Iris pigment epithelial cell (primary cell): ENCODE measurements around the gene PKHD1.

Source experiments
- DNase-seq: peaks from one replicate; pipeline ENCODE4 v3.0.0-alpha.2; 2011; ENCODE audit warnings: low read depth

PKHD1 gene

DNA sequence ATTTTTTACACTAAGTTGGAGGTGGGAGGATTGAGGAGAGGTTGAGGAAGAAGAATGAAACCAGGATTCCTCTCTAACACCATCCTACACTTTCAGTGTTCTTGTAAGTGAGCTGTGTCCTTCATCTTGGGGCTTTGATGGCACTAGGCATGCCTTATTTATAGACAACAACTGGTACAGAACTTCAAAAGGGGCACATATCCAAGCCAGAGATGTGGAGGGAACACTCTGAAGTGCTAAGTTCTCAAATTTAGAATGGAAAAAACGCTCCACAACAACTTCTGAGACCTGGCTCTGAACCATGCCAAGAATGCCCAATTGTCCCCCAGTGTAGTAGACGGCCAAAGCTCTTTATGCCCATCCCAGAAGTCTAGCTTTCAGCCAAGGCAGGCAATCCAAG is 16.2 kb upstream of the PKHD1 start:
- no peak for DNase-seq

DNA sequence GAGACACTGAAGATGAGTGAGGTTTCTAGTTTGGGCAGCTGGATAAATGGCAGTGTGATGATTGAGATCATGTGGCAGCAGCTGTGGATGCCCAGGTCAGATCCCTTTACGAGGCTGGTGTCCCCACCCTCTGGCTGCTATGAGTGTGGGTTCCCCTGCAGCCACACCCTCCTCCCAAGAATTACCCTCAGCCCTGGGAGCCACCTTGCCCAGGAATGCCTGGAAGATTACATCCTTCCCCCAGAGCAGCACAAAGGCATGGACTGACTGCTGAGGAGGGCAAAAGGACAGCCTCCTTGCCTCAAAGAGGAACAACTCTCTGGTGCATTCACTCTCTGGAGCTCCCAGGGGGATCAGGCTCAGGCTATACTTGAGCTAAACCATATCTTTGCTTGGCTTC is 15.0 kb upstream of the PKHD1 start:
- DNase-seq: no peak

DNA sequence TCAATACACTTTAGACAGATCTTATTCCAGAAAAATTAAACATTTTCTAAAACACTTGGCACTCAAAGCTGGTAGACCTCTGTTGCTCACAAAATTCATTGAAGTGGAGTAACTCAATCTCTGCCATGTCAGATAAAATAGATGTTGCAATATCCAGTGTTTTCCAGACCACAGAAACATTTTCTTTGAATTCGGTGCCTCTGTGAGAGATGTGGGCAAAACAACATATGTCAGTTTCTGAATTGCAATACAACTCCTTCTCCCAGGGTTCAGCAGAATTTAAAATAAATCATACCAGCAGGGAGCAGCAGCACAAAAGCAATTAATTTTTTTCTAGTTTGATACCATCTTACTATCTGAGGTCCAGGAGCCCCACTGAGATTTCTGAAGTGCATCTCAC is 11.3 kb upstream of the PKHD1 start:
- no peak for DNase-seq

DNA sequence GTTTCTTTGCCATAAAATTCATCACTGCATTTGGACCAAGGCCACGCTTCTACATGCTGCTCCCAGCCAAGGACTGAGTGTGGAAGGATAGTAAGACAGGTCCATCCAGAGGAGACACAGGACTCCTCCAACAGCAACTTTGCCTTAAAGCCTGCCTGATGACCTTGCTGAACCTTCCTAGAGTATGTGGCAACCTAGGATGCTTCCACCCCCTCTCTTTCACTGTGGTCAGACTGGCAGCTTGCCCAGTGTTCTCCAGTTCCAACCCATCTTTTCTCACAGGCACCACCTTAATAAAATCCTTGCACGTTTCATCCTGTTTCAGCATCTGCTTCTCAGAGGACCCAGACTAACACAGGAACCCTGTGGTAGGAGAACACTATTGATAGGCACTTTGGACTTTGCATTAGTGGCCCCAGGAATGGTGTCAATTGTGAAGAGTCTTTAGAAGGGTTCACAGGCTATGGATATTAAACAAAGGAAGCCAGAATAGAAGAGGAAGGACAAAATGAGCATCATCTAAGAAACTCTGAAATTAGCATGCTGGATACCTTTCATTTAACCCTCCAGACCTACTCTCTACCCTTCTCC is 2.4 kb upstream of the PKHD1 start:
- peak; percentile 16 for DNase-seq

DNA sequence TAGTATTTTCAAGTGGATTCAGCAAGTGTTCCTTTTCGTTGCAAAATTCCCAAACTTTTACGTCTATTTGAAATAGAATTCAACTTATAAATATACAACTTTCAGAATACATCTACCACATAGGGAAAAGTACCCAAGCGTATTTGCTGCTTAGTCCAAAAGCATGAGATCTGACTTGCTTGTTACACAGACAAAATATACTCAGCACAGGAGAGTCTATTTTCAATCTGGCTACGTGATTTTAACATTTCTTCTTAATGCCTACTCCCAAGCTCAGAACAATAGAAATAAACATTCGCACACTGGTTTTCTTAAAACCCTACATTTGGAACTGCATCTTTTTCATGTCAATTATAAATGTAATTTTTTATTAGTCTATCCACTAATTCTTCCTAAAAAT is 672 bp downstream of the PKHD1 start:
- no peak for DNase-seq

DNA sequence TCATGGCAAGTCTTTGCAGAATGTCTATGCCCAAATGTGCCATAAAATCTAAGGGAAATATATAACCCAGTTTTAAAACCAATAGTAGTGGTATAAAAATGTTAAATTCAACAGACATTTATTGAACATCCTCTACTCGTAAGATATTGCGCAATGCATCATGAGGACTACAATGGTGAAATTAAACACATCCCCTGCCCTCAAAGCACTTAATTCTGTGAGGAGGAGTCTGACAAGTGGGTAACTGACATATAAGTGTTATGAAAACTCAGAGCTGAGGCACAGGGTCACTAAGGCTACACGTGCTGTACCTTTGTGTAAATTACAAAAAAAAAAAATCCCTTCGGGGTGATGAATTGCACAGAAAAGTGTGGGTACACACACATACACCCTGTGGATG is 6.2 kb downstream of the PKHD1 start:
- no peak for DNase-seq

DNA sequence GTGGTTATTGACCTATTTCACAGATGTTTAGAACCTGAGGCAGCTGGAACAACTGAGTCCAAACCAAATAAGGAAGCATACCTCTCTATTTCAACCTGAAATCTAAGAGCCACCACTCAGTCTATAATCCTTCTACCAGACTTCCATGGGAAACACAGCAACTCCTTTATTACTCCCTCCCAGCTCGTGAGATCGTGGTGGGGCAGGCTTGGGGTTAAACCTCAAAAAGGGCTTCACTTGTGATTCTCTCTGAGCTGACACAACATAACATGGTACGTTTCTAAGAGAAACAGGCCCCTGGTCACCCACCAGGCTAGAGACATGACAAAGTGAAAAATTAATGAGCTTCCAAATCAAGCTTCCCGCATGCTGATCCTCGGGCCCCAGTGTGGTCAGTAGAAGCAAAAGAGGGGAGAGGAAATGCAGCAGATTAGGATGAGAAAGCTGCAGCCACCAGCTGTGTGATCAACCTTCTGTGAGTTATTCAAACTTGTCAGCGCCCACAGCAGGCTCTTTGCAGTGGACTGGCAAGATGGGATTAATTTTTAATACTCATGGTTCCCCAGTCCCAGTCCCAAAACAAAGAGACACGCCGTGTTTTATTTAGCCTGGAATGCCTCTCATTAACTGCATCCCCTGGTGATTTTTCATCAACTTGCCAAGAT is 9.3 kb downstream of the PKHD1 start:
- DNase-seq: no peak

DNA sequence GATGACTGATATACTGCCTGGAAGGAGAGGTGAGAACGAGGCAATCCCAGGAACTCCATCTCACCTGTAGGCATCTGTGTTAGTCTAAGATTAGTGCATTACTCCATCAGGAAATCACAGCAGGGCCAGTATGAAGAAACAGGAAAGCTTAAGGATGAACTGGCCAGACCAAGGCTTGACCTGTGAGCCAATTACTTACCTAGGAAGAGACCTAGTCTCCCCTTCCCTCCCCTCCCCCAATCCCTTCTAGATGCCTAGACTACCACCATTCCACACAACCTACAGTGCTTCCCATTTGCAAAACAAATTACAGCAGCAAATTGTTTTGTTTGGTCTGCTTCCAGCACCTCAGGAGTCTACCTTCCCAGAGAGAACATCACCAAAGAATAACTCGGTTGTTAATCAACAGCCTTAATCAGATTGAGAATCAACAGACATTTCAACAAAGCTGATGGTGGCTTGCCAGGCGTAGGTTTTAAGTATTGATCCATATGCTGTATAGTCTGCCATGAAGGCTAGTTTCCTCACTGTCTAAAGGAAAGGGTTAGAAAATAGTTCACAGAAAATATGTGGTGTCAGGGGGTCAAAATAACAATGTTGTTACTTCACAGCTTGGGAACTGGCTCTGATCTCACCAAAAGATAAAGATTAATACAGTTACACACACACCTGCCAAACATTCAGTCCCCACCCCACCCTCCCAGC is 10.1 kb downstream of the PKHD1 start:
- no peak for DNase-seq

DNA sequence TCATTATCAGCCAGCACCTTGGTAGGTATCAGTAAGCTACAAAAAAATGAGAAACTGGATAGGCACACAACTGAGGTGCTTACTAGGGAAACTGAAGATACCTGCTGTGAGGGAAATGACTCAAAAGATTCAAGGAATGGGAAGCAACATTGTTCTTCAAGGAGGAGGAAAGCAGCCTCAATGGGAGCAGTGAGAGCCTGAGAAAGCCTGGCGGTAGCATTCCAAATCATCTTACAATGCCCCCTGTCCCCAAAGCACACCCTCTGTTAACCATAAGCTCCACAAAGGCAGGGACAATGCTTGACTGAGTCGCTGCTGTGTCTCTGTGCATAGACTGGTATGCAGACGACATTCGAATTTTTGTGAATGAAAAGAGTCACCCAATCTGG is 10.6 kb downstream of the PKHD1 start:
- DNase-seq: no peak

DNA sequence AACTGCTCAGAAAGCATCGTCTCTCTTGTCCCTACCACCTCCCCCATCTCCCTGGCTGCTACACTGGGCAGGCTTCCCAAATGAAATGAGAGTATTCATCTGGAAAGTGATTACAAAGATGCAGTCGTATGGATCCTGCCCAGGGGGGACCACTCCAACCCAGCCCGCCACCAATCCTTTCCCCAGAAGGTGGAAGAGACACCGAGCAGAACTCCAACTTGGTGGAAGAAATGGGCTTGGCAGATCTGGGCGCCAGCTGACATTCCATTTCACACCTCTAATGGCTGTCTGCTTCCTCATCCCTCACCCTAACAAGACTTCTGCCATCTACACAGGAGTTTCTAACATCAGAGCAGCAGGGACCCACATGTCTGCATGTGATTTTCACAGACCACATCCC is 12.7 kb downstream of the PKHD1 start:
- DNase-seq: no peak

DNA sequence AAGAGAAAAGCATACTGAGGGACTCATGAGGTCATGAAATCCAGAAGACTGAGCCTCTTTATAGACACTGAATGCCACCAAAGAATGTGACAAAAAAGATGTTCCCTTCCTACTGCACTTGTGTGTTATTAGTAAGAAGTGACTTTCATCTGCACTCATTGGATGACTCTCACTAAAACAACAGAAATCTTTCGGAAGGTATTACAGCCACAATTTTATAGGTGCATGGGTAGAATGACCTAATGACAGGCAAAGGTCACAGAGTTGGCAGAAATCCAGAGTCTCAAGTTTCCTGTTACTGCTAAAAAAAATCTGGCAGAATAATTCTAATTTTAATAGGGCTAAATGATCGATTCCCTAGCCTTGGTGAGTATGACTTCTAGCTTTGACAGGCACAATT is 13.3 kb downstream of the PKHD1 start:
- no peak for DNase-seq

DNA sequence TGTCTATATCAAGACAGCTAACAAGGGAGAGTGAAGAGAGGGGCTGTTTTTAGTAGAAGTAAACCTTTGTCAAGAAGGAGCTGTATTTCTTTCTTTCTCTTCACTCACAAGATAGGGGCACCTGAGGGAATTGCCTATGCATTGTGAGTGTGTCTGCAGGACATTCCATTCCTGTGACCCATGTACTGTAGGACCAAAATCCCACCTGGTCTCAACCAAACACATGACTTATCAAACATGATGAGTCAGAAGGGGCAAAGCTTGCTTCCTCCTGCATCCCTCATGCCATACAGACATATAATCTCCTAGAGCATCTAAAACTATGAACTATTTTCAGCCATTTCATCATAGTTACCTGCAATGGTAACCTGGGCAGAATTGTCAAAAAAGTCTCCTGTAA is 21.8 kb downstream of the PKHD1 start:
- no peak for DNase-seq

DNA sequence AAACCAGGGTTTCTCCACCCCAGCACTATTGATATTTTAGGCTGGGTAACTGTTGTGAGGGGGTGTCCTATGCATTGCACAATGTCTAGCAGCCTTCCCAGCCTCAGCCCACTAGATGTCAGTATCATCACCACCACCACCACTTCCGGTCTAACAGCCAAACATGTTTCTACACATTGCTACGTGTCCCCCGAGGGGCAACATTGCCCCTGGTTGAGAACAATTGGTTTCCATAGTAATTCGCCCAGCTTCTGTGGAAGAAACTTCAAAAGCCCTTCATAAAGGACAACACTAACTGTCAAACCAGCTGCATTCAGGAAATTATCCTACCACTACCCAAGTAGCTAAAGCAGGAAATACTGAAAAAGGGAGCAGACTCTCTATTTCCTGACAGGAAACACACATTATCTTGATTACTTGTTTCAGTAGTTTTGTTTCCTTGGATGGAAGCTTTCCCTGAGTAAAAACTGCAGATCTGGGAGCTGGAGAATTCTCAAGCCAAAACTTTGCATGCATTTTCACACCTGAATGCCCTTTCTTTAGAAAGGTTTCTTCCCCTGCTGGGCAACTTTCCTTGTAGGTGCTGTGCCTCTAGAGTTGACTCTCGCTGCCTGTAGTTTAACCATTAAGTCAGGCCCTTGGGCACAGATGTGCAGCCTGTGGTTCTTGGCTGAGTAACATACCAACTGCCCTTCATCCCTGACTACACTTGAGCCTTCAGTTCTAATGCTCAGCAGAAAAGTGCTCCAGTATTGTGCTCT is 23.6 kb downstream of the PKHD1 start:
- DNase-seq: peak; percentile 37

DNA sequence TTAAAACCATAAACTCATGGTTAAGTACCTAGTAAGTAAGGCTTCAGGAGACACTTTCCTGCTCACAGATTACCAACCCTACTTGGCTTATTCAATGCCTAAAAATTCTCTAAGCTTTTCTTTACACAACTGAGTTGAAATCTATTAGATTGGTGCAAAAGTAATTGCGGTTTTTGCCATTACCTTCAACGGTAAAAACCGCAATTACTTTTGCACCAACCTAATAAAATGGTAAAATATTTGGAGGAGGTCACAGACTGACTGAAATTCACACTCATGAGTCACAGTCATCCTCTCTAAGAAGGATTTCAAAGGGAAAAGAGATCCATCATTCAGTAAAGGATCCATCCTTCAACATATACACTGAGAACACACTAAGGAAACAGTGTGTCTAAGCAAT is 25.9 kb downstream of the PKHD1 start:
- no peak for DNase-seq

DNA sequence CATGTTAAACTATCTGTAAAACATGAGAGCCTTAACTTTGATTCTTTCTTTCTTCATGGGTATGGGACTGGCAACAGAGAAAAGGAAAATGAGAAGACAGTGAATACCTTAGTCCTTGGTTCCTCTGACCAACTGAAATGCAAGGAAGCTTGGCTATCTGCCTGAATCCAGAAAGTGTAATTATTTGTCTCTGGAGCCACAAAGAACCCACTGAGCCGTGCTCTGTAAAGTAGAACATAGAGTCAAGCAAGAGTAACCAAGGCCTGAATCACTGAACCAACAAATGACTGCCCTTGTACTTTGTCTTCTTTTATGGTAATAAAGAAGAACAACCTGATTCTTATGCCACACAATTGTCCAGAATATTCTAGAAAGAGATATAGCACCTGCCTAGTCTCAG is 27.6 kb downstream of the PKHD1 start:
- DNase-seq: no peak

DNA sequence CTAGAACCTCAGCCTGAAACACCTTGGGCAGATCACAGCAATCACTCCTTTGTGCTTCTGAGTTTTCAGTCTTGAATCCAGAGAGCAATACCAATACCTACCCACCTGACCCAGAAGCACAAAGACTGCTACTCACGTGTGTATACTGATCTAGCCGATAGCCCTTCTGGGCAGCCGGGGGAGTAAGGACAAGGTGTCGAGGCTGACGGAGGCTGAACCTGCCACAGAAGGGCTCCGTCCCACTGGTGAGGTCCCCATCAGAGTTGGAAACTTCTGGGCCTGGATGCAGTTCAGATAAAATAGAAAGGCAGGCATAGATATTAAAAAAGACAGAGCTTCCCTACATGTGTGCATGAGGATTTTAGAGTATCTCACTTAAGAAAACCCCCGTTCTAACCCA is 32.0 kb downstream of the PKHD1 start:
- no peak for DNase-seq

DNA sequence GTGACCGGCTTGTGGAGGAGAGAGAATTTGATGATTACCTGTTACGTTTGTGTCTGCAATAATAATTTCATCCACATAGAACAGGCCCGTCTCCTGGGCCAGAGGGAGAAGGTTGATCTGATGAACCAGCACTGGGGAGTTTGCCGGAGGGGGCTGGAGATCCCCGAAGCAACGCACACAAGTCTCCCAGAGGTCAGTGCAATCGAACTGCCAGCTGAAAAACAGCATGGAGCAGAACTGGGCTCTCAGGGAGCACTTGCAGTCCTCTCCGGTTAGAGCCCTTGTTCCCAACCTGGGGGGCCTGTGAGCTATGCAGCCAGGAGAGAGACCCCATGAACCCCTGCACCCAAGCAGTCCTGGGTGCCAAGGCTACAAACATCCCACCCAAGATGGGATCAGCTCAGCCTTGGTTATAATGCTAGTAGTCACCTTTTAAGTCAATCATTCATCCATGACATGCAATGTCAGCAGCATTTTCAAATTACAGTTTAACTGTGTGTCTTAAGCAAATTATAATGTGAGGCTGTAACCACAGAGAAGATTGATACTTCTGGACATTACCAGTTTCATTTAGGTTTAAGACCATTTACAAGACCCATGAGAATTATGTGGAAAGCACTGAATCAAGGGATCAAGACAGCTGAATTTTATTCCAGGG is 34.2 kb downstream of the PKHD1 start:
- DNase-seq: no peak

DNA sequence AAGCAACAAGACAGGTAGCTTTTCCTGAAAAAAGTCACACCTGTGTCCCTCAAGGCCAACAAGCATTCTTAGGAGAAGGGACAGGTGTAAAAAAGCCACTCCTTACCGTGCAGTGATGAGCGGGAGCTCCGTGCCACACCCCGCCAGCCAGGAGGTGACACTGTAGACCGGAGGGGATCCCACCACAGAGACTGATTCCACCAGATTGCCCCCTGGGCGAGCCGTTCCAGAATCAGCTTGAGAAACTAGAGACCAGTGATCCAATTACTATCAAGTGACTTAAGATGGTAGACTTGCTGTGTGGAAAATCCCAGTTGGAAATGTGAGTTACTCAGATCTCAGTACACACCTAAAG is 37.4 kb downstream of the PKHD1 start:
- DNase-seq: no peak

DNA sequence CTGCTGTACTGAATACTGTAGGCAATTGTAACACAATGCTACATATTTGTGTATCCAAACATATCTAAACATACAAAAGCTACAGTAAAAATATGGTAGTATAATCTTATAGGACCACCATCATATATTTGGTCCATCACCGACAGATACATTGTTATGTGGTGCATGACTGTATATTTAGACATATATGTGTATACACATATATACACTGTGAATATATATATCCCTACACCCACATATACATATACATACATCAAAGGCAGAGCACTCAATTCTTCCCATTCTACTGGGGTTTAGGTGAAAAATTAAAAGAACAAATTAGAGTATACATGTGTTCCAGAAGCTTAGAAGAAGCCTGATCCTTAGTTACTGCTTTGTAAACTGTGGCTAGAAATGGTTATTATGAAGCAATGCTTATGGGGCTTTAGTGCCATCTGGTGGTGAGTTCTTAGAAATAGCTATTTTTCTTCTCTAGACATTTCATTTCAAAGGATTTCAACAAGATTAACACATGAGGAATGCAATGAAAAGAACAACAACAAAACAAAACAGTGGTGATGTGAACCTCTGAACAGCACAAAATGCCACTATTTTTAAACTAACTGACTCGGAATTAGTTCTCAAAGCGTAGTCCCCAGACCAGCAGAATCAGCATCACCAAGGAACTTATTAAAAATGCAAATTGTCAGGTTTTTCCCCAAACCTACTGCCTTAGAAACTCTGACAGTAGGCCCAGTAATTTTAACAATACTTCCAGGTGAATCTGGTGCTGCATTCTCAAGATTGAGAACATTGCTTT is 38.0 kb downstream of the PKHD1 start:
- peak; percentile 42 for DNase-seq

DNA sequence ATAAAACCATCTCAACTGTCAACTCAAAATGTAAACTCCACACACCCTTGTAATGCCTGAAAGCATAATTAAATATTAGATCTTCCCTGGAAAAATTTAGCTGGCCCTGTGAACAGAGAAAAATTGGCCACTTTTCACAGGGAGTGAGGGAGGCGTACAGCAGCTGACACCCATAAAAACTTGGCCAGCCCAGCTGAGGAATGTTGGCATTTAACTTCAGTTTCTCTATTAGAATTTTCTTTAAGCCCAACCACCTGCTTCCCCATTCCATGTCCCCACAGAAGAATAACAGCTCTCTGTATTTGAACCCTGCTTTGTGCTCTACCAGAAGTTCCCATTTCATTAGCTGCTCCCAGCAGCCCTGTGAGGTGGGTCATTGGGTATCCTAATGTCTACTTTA is 41.0 kb downstream of the PKHD1 start:
- DNase-seq: no peak

DNA sequence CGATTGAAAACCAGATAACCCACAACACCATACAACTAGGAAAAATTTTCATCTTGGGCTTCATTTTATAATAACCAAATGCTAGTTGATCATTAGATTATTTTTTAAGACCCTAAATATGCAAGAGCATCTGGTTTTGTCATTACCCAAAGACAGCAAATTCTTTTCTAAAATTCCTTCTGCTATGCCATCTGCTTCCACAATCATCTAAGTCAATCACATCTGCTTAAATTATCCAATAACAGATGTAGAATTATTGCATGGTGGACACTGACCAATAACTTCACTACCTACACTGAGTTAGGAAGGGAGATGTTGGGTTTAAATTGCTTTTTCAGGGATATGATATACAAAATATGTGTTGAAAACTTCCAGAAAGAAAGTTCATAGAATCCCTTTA is 41.9 kb downstream of the PKHD1 start:
- DNase-seq: no peak

DNA sequence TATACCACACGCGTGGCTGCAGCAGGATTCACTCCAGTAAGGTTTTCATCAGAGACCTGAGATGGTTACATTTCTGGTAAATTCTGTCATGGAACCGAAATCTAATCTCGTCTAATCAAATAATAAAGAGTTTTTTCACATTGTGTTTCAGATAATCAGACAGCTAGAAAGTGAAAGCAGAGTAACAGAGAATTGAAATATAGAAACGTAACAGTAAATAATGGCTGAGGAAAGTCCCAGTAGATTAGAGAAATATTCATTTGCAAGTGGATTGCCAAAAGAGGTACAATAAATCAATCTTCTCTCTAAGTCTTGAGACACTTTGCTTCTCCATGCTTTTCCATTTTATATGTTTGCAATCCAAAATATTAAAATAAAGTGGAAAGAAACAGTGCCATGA is 42.4 kb downstream of the PKHD1 start:
- DNase-seq: no peak
